Activated CD8-positive, alpha-beta memory T cell treated with anti-CD3 and anti-CD28 coated beads for 4 hours (primary cell): Measurements from ENCODE around the gene SCLT1.

Experiments
- DNase-seq, 2 donors: peaks; one replicate each; pipeline ENCODE4 v3.0.0-alpha.2; 2020; ENCODE audit warnings: low read depth in 2 of 2

SCLT1 gene

DNA sequence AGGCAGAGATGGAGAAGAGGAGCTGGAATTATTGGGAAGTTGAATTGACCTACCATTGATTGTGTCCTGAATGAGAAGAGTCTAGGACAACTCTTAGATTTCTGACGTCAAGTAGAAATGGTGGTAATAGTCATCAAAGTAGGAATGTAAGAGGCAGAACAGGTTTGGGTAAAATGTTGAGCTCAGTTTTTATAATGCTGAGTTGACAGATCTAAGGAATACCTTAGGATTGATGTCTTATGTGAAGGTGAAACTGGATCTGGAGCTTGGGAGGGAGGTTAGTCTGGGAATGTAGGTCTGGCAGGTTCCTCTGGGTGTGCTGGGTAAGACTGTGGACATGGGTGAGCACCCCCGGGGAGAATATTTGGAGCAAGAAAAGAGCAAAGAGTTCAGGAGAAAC is 251.9 kb downstream of the SCLT1 start:
- DNase-seq = no peak

DNA sequence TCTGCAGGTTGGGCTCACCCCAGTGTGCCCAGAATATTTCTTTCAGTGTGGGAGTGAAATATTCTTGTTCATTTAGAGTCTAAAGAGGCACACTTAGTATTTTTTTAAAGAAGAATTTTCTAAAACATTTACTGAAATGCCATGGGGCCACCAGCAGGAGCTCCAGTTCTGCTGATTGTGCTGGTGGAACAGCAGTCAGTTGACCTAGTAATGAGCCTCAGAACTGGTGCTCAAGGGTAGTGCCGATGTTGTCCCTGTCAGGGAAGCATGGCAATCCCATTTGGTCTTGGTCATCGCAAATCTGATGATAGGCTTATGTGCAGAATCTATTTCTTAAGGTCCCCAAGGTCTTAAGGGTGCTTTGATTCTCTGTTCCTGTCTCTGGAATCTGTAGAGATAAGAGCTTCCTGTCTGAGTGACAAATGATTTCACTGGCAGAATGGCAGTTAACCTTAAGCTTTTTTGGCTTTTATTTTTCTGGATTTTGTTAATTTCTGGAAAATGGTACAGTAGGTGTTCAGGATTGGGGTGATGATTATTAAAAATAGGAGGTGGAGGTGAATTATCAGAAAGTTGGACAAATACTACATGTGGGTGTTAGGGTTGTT is 252.5 kb downstream of the SCLT1 start:
- no peak for DNase-seq

DNA sequence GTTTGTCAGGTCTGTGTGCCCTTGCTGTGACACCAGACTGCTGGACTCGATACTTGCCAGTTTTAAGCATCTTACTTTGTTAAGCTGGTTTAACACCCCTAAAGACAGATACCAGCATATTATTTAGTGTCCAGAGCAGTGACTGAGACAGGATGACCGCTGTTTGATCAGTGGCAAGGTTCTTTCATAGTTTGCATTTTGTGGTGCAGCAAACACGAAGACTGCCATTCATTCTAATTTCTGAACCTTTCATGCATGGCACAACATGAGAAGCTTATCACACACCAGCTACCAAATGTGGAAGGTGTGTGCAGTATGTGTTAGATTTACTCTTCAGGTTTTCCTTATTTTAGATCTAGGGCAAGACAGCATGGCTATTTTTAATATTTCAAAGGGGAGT is 255.7 kb downstream of the SCLT1 start:
- DNase-seq = no peak

DNA sequence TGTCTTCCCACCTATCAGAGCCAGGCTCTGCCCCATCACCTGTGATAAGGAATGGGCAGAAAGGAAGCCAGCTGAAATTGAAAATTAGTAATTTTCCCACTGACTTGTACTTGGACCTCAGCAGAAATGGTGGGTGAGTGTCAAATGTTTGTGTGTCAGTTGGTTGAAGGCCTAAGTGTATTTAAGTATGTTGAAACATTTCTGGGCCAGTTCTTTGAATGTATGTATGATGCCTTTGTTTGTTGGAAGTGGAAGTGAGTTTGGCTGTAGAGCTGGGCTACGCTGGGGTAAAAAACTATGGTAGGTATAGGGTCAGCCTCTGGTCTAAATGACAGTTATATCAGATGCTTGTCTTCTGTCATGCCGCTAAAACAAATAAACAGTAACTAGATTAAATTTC is 256.1 kb downstream of the SCLT1 start:
- DNase-seq = no peak

DNA sequence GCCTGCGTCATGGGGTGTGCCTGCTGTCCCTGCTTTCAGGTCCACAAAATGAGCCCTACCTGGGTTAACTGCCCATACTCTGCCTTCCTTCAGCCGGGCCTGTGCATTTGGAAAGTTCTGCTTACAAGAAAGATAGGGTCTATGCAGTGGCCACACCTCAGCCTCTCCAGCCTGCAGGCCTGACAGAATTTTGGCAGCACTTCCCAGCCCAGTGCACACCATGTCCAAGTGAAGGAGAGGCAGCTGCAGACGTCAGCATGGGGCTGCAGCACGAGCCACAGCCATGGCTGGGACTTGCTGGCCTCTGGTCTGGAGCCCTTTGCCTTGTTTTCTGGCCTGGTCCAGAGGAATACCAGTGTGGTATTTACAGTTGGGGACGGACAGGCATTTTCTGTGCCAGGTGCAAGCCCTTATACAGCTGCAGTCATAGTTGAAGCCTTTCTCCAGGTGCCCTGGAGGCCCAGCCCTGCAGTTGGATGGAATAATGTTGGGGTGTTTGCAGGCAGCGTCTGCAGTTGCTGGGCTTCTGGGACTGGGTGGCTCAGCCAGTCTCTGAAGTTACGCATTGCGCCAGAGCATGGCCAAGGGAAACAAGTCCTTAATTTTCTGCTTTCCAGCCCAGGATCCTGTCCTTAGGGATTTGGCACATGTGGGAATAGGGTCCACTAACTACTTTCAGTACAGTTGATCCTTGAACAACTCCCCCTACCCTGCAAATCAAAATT is 257.7 kb downstream of the SCLT1 start:
- DNase-seq = no peak
